ENCODE data around the gene RPTOR.

Gene RPTOR

GRCh38 chr17:80902197-80902962 is 357.7 kb downstream of the RPTOR start:
- Histone ChIP-seq H3K4me3 (ENCODE audit: low read depth, low read length) (no peak overlapping the region), H3K9me3 (ENCODE audit: control insufficient read depth, insufficient read depth, low read depth, low read length) (no peaks in the 10 kb centered on the region)
- CTCF ChIA-PET: interaction anchor here (0.6 to 1.5 kb wide), 3 partner anchors 36 to 1788 kb away, joined by 3 to 4 read pairs (median 3); no protein-coding TSS in a partner anchor

GRCh38 chr17:80902963-80903611 is 358.4 kb downstream of the RPTOR start:
- ChIA-PET POLR2A (no interaction called here), CTCF (interaction anchor here (0.6 to 1.2 kb wide), 3 partner anchors 477 to 1789 kb away, joined by 3 read pairs; no protein-coding TSS in a partner anchor)
- no peaks in the 10 kb centered on the region for H3K4me1 ChIP-seq (ENCODE audit: control insufficient read depth, insufficient read depth, low read length)
- no peaks in the 10 kb centered on the region for H3K9me3 ChIP-seq (ENCODE audit: control insufficient read depth, insufficient read depth, low read depth, low read length)
- H3K27ac ChIP-seq (ENCODE audit: extremely low read depth, low read depth, low read length): no peak overlapping the region
- TF ChIP-seq TRIM28 (IDR thresholded peaks at IDR 0.05; ENCODE audit: borderline replicate concordance, low read length) (no peak), KLF9 (tag by site-specific recombination; IDR thresholded peaks at IDR 0.05; ENCODE audit: low read depth) (no peak), ZNF518A (tag by site-specific recombination; conservative IDR thresholded peaks at IDR 0.05; ENCODE audit: low read depth) (no peak), ZNF610 (tag by site-specific recombination; IDR thresholded peaks at IDR 0.05; ENCODE audit: borderline replicate concordance) (no peak), SP3 (tag by site-specific recombination; IDR thresholded peaks at IDR 0.05) (no peak), ZFP41 (tag by site-specific recombination; IDR thresholded peaks at IDR 0.05; ENCODE audit: borderline replicate concordance) (no peak), ZNF830 (tag by site-specific recombination; IDR thresholded peaks at IDR 0.05; ENCODE audit: low read depth) (no peak), PBX3 (CRISPR knock-in tag; IDR thresholded peaks at IDR 0.05) (no peak), RBAK (tag by site-specific recombination; IDR thresholded peaks at IDR 0.05) (no peak), ZNF366 (tag by site-specific recombination; conservative IDR thresholded peaks at IDR 0.05) (no peak), ZNF433 (tag by site-specific recombination; IDR thresholded peaks at IDR 0.05; ENCODE audit: low read depth) (no peak), ZNF24 (tag by site-specific recombination; IDR thresholded peaks at IDR 0.05) (no peak), ZSCAN18 (tag by site-specific recombination; IDR thresholded peaks at IDR 0.05) (no peak)
- no peak overlapping the region for H3K4me3 ChIP-seq (ENCODE audit: low read depth, low read length)
- peaks cover 0 to 52% of the 10 kb centered on the region in 2 experiments; a peak in 2 of 3 replicates for H3K36me3 ChIP-seq (ENCODE audit: control insufficient read depth in 2 of 2, insufficient read depth in 1 of 2, low read length in 2 of 2)

More at GRCh38 chr17:80902197-80902962, 357.7 kb downstream of the RPTOR start:
- Histone ChIP-seq H3K27ac (ENCODE audit: extremely low read depth, low read depth, low read length) (no peak overlapping the region), H3K4me1 (ENCODE audit: control insufficient read depth, insufficient read depth, low read length) (no peaks in the 10 kb centered on the region), H3K36me3 (ENCODE audit: control insufficient read depth in 2 of 2, insufficient read depth in 1 of 2, low read length in 2 of 2) (peaks cover 0 to 45% of the 10 kb centered on the region in 2 experiments; a peak in 2 of 3 replicates)
- no peak for TF ChIP-seq ZNF341 (tag by site-specific recombination; IDR thresholded peaks at IDR 0.05; ENCODE audit: low read depth)
- no peak for TF ChIP-seq FEZF1 (tag by site-specific recombination; IDR thresholded peaks at IDR 0.05)
- peak; percentile 28; the same call in 1 of the 2 replicates for TF ChIP-seq GLIS1 (tag by site-specific recombination; IDR thresholded peaks at IDR 0.05)
- TF ChIP-seq KLF8 (tag by site-specific recombination; IDR thresholded peaks at IDR 0.05): no peak
- TF ChIP-seq ZNF677 (tag by site-specific recombination; IDR thresholded peaks at IDR 0.05): no peak
- POLR2A ChIA-PET: no interaction called here
